Limb (tissue), 2 donors: ENCODE data around the gene EIF3B.
"Not testable (repeated sequence)": the region's sequence is repeated elsewhere in the genome, so short reads cannot be mapped to it uniquely, and the experiment has no call there.

Experiments
- DNase-seq, 2 donors: peaks; one replicate each; pipeline ENCODE4 v3.0.0-alpha.2; 2016; ENCODE audit errors: extremely low spot score in 2 of 2

Gene EIF3B

DNA sequence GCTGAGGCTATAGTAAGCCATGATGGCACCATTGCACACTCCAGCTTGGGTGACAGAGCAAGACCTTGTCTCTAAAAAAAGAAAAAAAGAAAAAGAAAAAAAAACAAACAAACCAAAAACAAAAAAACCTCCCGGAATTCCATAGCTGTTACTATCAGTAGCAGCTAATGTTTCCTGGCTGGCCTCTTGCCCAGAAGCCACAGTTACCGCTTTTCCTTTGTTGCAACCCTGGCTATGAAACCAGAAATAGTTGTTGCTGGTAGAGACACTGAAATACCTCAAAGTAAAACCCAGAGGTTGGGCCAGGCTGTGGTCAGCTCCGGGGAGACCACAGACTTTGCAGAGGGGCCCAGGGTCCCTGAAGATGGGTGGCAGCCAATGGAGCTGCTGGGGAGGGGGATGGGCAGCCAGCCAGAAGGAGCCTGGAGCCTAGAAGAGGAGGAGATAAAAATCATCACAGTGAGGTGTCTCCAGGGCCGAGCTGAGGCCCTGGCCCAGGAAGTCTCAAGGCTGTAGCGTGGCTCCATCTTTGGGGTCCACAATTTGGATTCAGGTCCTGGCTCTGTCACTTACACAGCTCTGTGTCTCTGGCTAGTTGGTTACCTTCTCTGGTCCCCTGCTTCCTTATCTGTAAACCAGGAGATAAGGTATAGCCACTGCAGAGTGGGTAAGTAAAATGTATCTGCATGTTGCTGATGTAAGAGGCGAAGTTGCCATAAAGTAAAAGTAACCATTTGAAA, 45.4 kb downstream of the EIF3B start:
- DNase-seq: peak; percentile 77 to 83

- no peak for DNase-seq
These were observed 48.0 kb downstream of the EIF3B start for GRCh38 chr7:2402687-2403013.

- peak; percentile 95 to 98 for DNase-seq
These were observed 48.5 kb downstream of the EIF3B start, which contains the start of gene CHST12 for GRCh38 chr7:2403014-2403717. CHST12 (plus strand) TSS chr7:2403611; CDS start chr7:2432640, 29,029 bp downstream.

DNA sequence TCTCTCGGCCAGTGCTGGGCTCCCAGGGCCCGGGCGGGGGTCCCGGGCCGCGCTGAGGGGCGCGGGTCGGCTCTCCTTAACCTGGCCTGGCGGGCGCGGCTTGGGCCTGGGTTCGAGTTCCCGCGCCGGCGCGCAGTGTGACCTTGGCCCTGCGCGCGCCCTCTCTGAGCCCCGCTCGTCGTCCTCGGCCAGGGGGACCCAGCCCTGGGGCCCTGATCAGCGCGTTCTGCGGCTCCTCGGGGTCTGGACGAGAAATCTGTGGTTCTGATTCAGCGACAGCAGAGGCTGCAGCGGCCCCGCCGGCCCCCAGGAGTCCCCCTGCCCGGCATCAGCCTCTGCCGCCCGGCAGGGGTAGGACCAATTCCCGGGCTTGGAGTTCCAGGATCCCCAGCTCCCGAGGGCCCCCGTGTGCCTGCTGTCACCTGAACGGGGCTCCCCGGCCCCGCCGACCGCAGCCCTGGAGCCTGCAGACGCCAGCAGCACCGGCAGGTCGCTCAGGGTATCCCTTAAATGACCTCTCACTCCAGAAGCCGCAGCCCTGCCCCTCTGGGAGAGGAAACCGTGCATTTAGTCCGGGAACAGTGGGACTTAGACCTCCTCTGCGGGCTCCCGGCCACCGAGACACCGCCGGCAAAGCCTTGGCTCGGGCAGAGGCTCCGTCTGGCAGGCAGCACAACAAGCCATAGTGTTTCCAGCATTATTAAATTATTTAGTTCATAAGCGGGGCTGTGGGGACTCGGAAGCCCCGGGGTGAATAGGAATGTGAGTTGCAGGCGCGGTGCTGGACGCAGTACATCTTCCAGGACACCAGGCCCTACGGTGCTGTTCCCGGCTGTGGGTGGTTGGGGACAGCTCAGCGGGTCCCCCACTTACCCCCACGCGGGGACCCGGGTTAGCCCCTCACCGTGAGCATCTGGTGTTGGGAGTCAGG, 49.4 kb downstream of the EIF3B start:
- peak in 1 of 2 donors; percentile 65 for DNase-seq

DNA sequence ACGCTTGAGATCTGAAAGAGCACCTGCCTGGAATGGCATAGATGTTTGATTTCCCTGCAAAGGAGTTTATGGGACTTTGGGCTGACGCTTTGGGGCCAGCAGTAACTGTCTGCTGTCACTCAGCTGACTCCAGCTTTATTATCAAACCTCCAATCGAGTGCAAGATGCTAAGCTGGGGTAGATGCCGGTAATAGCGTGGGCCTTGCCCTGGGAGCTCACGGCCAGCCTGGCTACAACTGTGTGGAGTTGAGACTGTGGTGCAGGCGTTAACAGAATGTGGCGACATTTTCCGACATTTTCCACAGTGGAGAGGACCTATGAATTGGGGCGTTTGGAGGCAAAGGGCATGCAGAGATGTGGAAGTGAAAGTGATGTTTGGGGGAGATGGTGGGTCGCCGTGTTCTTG, 50.1 kb downstream of the EIF3B start:
- DNase-seq: no peak

DNA sequence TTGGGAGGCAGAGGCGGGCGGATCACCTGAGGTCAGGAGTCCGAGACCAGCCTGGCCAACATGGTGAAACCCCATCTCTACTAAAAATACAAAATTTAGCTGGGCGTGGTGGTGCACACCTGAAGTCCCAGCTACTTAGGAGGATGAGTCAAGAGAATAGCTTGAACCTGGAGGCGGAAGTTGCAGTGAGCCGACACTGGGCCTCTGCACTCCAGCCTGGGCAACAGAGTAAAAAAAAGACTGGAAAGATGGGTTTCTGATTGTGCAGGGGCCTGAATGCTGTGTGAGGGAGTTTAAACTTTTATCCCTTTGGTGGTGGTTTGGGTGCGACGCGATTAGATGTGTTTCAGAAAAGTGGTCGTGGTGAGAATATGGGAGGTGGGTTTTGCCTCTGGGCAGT, 50.6 kb downstream of the EIF3B start:
- DNase-seq: no peak

DNA sequence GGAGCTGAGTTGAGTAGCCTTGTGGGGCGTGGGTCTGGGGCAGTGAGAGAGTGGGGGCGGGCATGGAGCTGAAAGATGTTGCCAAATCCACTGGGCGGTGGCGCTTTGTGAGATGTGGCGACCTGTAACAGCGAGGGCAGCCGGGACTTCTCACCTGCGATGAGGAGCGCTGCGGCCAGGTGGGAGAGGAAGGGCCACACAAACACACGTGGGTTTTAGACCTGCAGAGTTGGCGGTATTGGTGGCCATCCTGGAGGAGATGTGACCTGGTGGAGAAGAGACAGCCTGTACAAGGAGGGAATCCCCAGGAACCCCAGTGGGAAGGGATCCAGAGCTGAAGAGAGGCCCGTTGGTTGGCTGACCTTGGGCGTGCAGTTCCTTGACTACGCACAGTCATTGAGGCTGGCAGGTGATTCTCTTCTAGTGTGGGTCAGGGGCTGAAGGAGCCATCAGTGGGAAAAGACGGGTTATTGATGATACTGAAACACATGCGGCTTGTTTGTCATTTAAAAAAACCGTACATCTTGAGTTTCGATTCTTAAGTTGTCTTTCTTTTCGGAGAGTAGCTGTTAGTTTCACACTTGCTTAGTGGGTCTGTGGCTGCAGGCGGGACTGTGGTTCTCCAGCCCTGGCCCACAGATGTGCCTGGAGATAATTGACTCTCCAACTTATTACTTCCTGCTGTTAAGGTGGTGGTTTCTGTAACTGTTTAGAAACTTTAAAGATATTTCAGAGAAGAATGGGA, 51.1 kb downstream of the EIF3B start:
- no peak for DNase-seq

- DNase-seq: no peak
These were observed 55.3 kb downstream of the EIF3B start for GRCh38 chr7:2409745-2410414.

DNA sequence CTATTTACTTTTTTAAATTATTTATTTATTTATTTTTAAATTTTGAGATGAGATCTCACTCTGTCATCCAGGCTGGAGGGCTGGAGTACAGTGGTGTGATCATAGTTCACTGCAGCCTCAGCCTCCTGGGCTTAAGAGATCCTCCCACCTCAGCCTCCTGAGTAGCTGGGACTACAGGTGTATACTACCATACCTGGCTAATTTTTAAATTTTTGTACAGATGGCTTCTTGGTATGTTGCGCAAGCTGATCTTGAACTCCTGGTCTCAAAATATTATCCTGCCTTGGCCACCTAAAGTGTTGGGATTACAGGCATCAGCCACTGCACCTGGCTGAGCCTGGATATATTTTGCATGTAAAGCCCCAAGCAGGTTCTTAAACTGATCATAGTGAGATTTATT, 56.4 kb downstream of the EIF3B start:
- DNase-seq: no peak

DNA sequence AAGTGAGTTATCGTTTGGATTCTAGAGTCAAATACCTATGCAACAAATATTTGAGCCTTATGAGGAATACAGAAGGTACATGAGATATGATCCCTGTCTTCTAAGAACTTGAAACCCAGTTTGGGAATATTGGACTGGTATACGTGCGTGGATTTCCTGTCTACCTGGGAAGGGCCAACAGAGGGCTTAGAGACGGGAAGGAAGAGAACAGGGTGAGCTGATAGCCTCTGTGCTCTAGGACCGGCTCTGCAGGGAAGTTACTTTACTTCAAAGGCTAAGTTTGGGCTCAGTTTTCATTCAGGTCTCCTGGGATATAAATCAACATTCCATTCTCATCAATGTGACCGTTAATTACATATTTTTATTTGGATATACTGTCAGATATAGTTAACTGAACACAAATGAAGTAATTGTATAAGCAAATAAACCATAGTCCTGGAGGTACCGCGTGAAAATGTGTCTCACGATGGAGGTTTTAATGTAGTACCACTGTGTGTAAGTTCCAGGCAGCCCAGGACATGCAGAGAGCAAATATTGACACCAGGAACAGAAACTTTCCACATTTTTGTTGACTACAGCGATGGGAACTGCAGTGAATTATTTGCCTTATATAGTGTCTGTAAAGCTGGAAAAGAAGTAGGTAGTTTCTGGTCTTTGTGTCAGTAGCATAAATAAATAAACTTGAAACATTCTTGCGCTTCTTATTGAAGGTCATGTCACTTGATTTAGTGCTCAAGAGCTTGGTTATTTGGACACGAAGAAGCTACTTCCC, 57.4 kb downstream of the EIF3B start:
- DNase-seq: no peak

- no peak for DNase-seq
These were observed 58.1 kb downstream of the EIF3B start for GRCh38 chr7:2412587-2413201.

- no peak for DNase-seq
These were observed 61.4 kb downstream of the EIF3B start for GRCh38 chr7:2416063-2416462.

DNA sequence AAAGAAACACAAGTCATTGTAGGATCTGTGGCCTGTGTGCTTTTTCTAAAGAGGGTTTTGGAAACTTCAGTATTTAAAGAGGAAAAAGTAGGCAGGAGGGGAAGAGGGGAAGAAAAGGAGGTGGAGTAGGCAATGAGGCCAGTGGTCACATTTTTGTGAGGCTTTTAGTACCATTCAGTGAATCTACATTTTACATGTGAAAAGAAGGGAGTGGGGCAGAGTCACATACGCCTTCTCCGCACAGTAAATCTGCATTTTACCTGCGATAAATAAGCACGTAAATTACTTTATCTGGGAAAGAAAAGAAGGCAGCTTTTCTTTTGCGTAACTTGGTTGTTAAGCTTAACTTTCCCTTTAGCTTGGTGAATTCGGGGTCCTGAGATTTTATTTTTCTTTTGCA, 62.0 kb downstream of the EIF3B start:
- DNase-seq: no peak

DNA sequence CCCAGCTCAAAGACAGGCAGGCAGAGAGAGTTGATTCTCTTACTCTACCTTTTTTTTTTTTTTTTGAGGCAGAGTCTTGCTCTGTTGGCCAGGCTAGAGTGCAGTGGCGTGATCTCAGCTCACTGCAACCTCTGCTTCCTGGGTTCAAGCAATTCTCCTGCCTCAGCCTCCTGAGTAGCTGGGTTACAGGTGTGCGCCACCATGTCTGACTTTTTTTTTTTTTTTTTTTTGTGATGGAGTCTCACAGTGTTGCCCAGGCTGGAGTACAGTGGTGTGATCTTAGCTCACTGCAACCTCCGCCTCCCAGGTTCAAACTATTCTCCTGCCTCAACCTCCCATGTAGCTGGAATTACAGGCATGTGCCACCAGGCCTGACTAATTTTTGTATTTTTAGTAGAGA, 62.6 kb downstream of the EIF3B start:
- not testable (repeated sequence) for DNase-seq

DNA sequence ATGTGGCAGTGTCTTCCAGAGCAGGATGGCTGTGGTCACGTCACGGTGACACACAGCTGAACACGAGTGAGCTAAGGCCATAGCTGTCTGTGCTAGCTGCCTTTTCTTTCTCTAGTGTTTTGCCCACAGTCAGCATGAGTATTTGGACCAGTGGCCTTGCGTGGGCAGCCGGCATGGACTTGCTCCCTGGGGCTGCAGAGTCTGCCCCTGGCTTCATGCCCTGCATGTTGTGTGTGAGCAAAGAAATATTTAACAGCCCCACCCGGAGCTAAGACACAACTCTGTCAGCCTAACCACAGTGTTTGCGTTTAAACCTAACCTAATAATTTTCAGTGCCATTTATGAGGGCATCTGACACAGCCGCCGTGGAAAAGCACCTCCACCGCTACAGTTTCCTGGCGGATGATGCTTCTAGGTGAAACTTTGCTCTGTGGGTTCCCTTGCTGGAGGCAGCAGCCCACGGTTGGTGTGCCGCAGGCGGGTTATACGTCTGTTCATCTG, 63.4 kb downstream of the EIF3B start:
- no peak for DNase-seq

DNA sequence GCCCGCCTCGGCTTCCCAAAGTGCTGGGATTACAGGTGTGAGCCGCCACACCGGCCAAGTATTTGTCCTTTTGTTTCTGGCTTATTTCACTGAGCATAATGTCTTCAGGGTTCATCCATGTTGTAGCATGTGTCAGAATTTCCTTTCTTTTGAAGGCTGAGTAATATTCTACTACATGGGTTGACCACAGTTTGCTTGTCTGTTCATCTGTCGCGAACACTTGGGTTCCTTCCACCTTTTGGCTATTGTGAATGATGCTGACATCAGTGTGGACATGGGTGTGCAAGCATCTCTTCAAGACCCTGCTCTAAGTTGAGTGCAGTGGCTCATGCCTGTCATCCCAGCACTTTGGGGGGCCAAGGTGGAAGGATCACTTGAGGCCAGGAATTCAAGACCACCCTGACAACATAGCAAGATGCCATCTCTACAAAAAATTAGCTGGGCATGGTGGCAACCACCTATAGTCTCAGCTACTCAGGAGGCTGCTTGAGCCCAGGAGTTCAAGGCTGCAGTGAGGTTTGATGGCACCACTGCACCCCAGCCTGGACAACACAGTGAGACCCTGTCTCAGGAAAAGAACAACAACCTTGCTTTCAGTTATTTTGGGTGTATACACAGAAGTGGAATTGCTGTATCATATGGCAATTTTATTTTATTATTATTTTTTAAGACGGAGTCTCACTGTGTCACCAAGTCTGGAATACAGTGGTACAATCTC, 65.7 kb downstream of the EIF3B start:
- DNase-seq: no peak

DNA sequence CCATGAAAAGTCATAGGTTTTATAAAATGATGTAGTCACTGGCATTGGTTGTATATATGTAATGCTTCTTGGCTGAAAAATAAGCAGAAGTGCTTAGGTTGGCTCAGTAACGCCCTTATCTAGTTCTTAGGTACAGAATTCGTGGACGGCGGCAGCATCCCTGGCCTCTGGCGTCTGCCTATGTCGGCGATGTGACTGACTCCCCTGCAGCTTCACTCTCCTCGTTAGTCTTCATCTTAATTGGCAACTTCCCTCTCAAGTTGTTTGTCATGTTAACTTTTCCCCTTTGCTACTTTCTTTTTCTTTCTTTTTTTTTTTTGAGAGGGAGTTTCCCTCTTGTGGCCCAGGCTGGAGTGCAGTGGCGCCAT, 67.3 kb downstream of the EIF3B start:
- DNase-seq: no peak

GRCh38 chr7:2425749-2426148, 71.1 kb downstream of the EIF3B start:
- no peak for DNase-seq
